ENCODE data around the gene NPTX2.

DNA sequence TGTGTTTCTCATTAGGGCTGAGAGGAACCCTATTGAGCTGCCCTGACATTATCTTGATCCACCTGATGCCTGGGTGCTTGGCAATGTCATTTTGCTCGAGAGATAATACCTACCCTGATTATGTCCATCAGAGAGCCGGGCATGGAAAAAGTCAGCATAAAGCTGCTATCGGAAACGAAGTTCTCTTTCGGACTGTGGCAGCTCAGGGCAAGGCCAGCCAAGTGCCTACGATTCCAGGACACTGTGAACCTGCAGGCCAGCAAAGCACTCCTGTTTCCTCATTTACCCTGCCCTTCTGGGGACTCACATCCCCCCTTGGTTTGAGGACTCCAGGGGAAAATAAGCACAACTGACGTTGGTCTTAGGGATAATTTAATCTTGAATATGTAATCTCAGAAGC lies 25.2 kb upstream of the NPTX2 start:
- TF ChIP-seq BACH2 (CRISPR knock-in tag; IDR thresholded peaks at IDR 0.05; ENCODE audit: borderline replicate concordance), result no peak
- TF ChIP-seq, protein P1, sequence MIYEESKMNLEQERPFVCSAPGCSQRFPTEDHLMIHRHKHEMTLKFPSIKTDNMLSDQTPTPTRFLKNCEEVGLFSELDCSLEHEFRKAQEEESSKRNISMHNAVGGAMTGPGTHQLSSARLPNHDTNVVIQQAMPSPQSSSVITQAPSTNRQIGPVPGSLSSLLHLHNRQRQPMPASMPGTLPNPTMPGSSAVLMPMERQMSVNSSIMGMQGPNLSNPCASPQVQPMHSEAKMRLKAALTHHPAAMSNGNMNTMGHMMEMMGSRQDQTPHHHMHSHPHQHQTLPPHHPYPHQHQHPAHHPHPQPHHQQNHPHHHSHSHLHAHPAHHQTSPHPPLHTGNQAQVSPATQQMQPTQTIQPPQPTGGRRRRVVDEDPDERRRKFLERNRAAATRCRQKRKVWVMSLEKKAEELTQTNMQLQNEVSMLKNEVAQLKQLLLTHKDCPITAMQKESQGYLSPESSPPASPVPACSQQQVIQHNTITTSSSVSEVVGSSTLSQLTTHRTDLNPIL (CRISPR knock-in tag; IDR thresholded peaks at IDR 0.05; ENCODE audit: low read depth), result no peak
- TF ChIP-seq ZFP3 (CRISPR knock-in tag; IDR thresholded peaks at IDR 0.05), result no peak
- TF ChIP-seq, protein P2, sequence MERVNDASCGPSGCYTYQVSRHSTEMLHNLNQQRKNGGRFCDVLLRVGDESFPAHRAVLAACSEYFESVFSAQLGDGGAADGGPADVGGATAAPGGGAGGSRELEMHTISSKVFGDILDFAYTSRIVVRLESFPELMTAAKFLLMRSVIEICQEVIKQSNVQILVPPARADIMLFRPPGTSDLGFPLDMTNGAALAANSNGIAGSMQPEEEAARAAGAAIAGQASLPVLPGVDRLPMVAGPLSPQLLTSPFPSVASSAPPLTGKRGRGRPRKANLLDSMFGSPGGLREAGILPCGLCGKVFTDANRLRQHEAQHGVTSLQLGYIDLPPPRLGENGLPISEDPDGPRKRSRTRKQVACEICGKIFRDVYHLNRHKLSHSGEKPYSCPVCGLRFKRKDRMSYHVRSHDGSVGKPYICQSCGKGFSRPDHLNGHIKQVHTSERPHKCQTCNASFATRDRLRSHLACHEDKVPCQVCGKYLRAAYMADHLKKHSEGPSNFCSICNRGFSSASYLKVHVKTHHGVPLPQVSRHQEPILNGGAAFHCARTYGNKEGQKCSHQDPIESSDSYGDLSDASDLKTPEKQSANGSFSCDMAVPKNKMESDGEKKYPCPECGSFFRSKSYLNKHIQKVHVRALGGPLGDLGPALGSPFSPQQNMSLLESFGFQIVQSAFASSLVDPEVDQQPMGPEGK (CRISPR knock-in tag; IDR thresholded peaks at IDR 0.05; ENCODE audit: borderline replicate concordance), result no peak
- no peak for TF ChIP-seq ARNTL (CRISPR knock-in tag; IDR thresholded peaks at IDR 0.05; ENCODE audit: borderline replicate concordance, low read depth)
- no peak for TF ChIP-seq SNAI2 (CRISPR knock-in tag; IDR thresholded peaks at IDR 0.05)
- TF ChIP-seq ZFP30 (CRISPR knock-in tag; IDR thresholded peaks at IDR 0.05), result no peak
- no peak for TF ChIP-seq ESRRG (CRISPR knock-in tag; IDR thresholded peaks at IDR 0.05)
- TF ChIP-seq ISL1 (CRISPR knock-in tag; IDR thresholded peaks at IDR 0.05), result no peak
- no peak for TF ChIP-seq ZNF70 (CRISPR knock-in tag; IDR thresholded peaks at IDR 0.05)
- TF ChIP-seq, protein P3, sequence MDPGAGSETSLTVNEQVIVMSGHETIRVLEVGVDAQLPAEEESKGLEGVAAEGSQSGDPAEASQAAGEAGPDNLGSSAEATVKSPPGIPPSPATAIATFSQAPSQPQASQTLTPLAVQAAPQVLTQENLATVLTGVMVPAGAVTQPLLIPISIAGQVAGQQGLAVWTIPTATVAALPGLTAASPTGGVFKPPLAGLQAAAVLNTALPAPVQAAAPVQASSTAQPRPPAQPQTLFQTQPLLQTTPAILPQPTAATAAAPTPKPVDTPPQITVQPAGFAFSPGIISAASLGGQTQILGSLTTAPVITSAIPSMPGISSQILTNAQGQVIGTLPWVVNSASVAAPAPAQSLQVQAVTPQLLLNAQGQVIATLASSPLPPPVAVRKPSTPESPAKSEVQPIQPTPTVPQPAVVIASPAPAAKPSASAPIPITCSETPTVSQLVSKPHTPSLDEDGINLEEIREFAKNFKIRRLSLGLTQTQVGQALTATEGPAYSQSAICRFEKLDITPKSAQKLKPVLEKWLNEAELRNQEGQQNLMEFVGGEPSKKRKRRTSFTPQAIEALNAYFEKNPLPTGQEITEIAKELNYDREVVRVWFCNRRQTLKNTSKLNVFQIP (CRISPR knock-in tag; IDR thresholded peaks at IDR 0.05; ENCODE audit: borderline replicate concordance, low read depth), result no peak
- TF ChIP-seq GLIS3 (CRISPR knock-in tag; IDR thresholded peaks at IDR 0.05), result no peak
- no peak for TF ChIP-seq RARB (CRISPR knock-in tag; IDR thresholded peaks at IDR 0.05)

All from SK-N-SH treated with all-trans-retinoic acid at 6 μM for 48 hours (cell line).